ENCODE measurements around the gene LRRC8D.

DNA sequence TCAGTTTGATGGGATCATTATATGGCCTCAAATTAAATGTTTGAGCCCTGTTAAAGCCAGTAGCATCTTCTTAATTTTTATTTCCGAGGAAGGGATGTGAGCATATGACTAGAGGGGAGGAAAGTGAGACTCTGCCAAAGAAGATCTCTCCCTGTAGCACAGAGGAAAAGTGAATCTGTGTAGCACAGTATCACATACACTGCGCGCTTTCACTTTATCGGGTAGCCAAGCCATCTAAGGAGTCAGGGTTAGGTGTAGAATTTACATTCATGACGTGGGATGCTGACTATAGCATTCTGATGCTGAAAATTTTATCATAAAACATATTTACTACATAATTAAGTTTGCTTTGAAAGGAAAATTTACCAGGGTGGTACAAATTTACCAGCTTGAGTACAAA, 24.0 kb downstream of the LRRC8D start:
- TF ChIP-seq CTCF (IDR thresholded peaks at IDR 0.05) (no peak), POLR2A (IDR thresholded peaks at IDR 0.05) (no peak)

All from breast epithelium (tissue), 3 donors.